ENCODE data around the gene TUBB6.
A peak's percentile ranks its signal among the peaks of the same experiment; 100 is the strongest.

Gene TUBB6

GRCh38 chr18:12312976-12313375 lies 4.9 kb downstream of the TUBB6 start:
- DNase-seq (ENCODE audit: extremely low spot score, insufficient read length, low read depth): no peak
- FAIRE-seq: no peak

GRCh38 chr18:12313530-12314245 lies 5.6 kb downstream of the TUBB6 start:
- no peak for DNase-seq (ENCODE audit: extremely low spot score, insufficient read length, low read depth)
- no peak for FAIRE-seq

DNA sequence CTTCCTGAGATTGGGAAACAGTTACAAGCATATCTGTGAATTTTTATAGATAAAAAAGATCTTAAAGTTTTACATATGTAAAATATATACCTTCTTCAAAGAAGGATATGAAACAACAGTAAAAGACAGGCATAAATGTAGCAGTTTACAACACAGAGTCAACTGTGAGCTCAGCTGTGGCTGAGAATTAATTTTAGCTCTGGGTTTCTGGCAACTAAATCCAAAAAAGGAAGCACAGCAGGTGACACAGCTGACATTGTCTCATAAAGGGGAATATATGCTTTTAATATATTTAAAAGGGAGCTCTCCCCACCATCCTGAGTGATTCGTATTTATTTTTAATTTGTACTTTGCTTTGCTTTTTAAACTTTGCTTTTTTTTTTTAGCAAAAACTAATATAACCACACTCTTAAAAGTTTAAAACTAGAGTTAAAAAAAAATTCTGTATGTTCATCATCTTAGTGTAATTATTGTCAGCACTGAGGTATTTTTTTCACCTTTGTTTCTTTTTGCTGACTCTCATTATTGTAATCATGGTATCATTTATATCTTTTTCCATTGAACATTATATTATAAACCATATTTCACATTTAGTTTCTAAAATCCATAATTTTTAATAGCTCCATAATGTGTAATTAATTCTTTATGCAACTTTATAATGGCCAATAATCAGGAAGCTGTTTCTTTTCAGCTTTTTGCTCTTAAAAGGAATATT lies 6.7 kb downstream of the TUBB6 start:
- FAIRE-seq (no peak), DNase-seq (ENCODE audit: extremely low spot score, insufficient read length, low read depth) (no peak)

DNA sequence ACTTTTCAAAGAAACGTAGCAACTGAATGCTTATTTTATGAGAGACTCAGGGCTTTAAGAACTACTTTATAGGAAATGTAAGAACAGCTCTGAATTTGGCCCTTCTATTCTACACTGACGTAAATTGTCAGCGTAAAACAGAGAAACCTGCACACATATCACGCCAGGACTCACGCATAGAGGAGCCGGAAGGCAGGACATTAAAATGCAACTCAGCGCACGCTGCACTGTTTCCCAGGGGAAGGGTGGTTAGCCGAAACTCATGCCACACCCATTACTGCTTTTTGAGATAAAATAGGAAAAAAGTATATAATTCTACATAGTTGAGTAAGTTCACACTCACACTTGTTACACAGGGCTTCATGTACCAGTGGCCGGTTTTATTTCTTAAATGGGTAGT lies 7.4 kb downstream of the TUBB6 start:
- DNase-seq (ENCODE audit: extremely low spot score, insufficient read length, low read depth) (no peak), FAIRE-seq (no peak)

DNA sequence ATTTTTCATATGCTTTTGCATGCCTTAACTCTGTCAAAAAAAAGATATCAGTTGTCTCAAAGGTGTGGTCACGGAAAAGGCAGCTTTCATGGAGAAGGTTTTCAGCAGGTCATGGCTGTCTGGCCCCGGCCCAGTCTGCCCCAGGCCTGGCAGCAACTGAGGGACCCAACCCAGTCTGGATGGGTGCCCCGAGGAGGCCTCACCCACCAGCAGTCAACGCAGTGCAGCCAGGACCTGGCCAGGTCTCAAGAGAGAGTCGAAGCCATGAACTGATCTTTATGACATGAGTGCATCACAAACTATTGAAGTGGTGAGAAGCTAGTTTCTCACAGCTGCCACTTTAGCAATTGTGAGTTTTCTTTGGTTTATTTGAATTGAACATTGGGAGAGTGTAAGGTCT lies 7.9 kb downstream of the TUBB6 start:
- DNase-seq (ENCODE audit: extremely low spot score, insufficient read length, low read depth): no peak
- FAIRE-seq: no peak

- FAIRE-seq (no peak), DNase-seq (ENCODE audit: extremely low spot score, insufficient read length, low read depth) (no peak)
These were observed 9.8 kb downstream of the TUBB6 start for GRCh38 chr18:12317664-12318333.

- FAIRE-seq (no peak), DNase-seq (ENCODE audit: extremely low spot score, insufficient read length, low read depth) (no peak)
These were observed 10.3 kb downstream of the TUBB6 start for GRCh38 chr18:12318334-12318697.

GRCh38 chr18:12318857-12319256 lies 10.8 kb downstream of the TUBB6 start:
- FAIRE-seq (no peak), DNase-seq (ENCODE audit: extremely low spot score, insufficient read length, low read depth) (no peak)

DNA sequence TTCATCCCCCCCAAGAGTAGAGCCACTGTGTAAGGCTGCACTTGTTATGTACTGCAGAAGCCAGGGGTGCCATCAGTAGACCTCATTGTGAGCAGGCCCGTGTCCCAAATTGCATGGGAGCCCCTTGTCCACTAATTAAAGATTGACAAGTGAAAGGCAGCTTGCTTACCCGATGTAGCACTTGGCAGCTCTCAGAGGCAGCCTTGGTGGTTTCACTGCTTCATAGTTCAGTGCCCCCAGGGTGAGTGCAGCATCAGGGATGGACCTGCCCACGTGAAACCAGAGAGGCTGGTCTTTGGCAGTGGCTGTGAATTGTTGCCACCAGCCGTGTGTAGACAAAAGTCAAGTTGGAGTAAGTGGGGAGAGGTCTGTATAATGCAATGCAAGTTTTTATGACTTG lies 13.3 kb downstream of the TUBB6 start:
- DNase-seq (ENCODE audit: extremely low spot score, insufficient read length, low read depth): no peak
- FAIRE-seq: peak; percentile 75

GRCh38 chr18:12324991-12325725 lies 17.1 kb downstream of the TUBB6 start:
- FAIRE-seq (no peak), DNase-seq (ENCODE audit: extremely low spot score, insufficient read length, low read depth) (no peak)

DNA sequence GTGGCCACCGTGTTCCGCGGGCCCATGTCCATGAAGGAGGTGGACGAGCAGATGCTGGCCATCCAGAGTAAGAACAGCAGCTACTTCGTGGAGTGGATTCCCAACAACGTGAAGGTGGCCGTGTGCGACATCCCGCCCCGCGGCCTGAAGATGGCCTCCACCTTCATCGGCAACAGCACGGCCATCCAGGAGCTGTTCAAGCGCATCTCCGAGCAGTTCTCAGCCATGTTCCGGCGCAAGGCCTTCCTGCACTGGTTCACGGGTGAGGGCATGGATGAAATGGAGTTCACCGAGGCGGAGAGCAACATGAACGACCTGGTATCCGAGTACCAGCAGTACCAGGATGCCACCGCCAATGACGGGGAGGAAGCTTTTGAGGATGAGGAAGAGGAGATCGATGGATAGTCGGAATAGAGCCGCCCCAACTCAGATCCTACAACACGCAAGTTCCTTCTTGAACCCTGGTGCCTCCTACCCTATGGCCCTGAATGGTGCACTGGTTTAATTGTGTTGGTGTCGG lies 17.7 kb downstream of the TUBB6 start:
- DNase-seq (ENCODE audit: extremely low spot score, insufficient read length, low read depth) (no peak), FAIRE-seq (no peak)

DNA sequence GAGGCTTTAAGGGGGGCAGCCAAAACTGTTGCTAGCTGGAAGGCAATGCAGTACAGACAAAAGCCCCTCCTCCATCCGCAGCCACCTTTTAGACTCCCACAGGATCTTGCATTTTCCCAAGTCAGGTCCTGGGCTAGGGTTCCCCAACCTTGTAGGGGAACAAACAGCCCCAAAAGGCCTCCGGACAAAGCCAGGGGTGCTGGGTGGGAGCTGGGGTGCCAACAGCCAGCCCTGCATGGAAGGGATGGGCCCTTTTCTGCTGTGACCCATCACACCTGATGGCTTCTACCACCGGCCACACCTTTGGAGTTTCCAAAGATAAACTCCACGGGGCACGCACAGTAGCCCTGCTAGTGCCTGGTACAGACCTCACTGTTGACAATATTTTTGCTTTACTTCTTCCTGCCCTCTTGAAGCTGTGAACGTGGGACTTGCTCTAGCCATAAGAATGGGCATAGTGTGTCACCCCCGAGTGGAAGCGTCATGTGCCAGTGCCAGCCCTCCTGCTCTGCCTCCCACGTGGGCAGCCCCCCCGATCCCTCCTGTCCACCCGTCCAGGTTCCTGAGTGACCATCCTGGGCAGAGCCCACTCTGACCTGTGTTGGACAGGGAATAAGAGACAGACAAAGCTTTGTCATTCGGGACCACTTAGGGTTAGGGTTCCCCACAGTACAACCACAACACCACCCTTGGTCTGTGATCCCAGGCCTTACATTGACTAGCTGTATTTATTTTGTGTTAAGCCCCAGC lies 18.8 kb downstream of the TUBB6 start:
- no peak for DNase-seq (ENCODE audit: extremely low spot score, insufficient read length, low read depth)
- no peak for FAIRE-seq

GRCh38 chr18:12327510-12328178 lies 19.6 kb downstream of the TUBB6 start:
- DNase-seq (ENCODE audit: extremely low spot score, insufficient read length, low read depth): peak; percentile 63
- peak; percentile 53 for FAIRE-seq

GRCh38 chr18:12328179-12328823 lies 20.3 kb downstream of the TUBB6 start:
- no peak for FAIRE-seq
- no peak for DNase-seq (ENCODE audit: extremely low spot score, insufficient read length, low read depth)

GRCh38 chr18:12329125-12329698 lies 21.2 kb downstream of the TUBB6 start:
- FAIRE-seq (no peak), DNase-seq (ENCODE audit: extremely low spot score, insufficient read length, low read depth) (no peak)

- no peak for FAIRE-seq
- DNase-seq (ENCODE audit: extremely low spot score, insufficient read length, low read depth): no peak
These were observed 22.7 kb downstream of the TUBB6 start for GRCh38 chr18:12330766-12331165.

- FAIRE-seq (no peak), DNase-seq (ENCODE audit: extremely low spot score, insufficient read length, low read depth) (no peak)
These were observed 25.7 kb downstream of the TUBB6 start for GRCh38 chr18:12333506-12334290.

DNA sequence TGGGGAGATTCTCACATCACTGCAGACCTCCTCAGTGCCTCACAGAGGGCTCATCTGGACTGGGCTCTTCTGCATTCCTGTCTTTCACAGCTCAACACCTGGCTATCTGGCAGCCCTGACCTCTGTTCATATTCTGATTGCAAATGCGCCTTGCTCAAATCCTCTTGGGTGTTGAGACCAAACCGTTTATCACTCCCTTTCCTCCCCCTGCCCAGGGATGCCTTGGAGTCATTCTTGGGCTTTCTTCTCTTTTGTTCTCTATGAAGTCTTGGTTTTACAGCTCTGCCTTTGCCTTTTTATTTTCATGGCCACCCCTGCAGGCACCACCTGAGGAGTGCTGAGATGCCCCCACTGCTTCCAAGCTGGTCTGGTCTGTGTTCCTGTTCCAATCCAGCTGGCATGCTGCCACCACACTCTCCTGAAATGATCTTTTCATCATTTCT lies 26.3 kb downstream of the TUBB6 start:
- no peak for DNase-seq (ENCODE audit: extremely low spot score, insufficient read length, low read depth)
- FAIRE-seq: no peak
